B cell (primary cell): ENCODE results near the gene INSR. TPM values are rescaled to one million over a fixed set of nuclear protein-coding genes. Genes with fewer than 3 reads are reported as not detected.

ENCODE experiments used
- ATAC-seq: fragments of 200-7000 bp; cut with Tn5 transposase; one replicate; pipeline ENCODE4 v1.10.0; 2021; ENCODE audit warnings: low read depth, mild to moderate bottlenecking, moderate number of reproducible peaks, moderate library complexity
- CTCF ChIA-PET: fragments of 350-600 bp; sonication (Branson Sonifier 250); formaldehyde crosslinking; loops from one replicate; lab custom pipeline; 2021; ENCODE audit warnings: antibody characterized with exemption, inconsistent platforms; lab: Charles Lee
- POLR2A ChIA-PET: fragments of 350-600 bp; sonication (Branson Sonifier 250); formaldehyde crosslinking; loops from one replicate; lab custom pipeline; 2021; ENCODE audit warnings: antibody characterized with exemption; lab: Charles Lee
- DNase-seq: peaks from one replicate; pipeline ENCODE4 v3.0.0; 2013
- H2AFZ ChIP-seq: 2 replicates; pipeline ENCODE4 v1.6.1; 2012; ENCODE audit warnings: mild to moderate bottlenecking, low read depth, low read length; ENCODE audit not compliant: insufficient read depth, poor library complexity, severe bottlenecking
- H3K27ac ChIP-seq, 2 donors: 1 replicate in 1 of 2; 2 replicates in 1 of 2; pipeline ENCODE4 v1.5.1; 2012 to 2013; ENCODE audit warnings: low read length in 2 of 2, mild to moderate bottlenecking in 2 of 2, moderate library complexity in 1 of 2
- H3K27me3 ChIP-seq, 4 experiments: fragments of 200-600 bp in 1 of 4; sonication (generic) in 1 of 4; replicated peaks in 1 of 4; 1 replicate in 2 of 4; 2 replicates in 2 of 4; pipeline versions ENCODE4 v1.6.1 to v1.7.0; 2013 to 2016; ENCODE audit warnings: low read length in 3 of 4, mild to moderate bottlenecking in 2 of 4, mixed read lengths in 1 of 4, moderate library complexity in 1 of 4; ENCODE audit not compliant: insufficient read depth in 4 of 4, control insufficient read depth in 3 of 4; ENCODE audit errors: control extremely low read depth in 1 of 4
- H3K36me3 ChIP-seq, 2 experiments: replicated peaks in 1 of 2; 1 replicate in 1 of 2; 2 replicates in 1 of 2; pipeline versions ENCODE4 v1.6.1 to v1.7.1; 2013; ENCODE audit warnings: low read length in 1 of 2; ENCODE audit not compliant: insufficient read depth in 2 of 2, control insufficient read depth in 1 of 2; ENCODE audit errors: control extremely low read depth in 1 of 2, extremely low read depth in 1 of 2
- H3K4me1 ChIP-seq, 2 donors: fragments of 200-600 bp in 1 of 2; sonication (generic) in 1 of 2; 1 replicate in 1 of 2; 2 replicates in 1 of 2; pipeline versions ENCODE4 v1.5.1 to v1.6.1; 2013 to 2017; ENCODE audit warnings: low read length in 2 of 2; ENCODE audit not compliant: control insufficient read depth in 2 of 2, insufficient read depth in 2 of 2
- H3K4me2 ChIP-seq: replicated peaks from 2 replicates; pipeline ENCODE3; 2012; ENCODE audit warnings: mild to moderate bottlenecking, low read depth, low read length; ENCODE audit not compliant: poor library complexity, severe bottlenecking
- H3K4me3 ChIP-seq, 5 experiments: fragments of 200-600 bp in 1 of 5; sonication (generic) in 1 of 5; 1 replicate in 3 of 5; 2 replicates in 2 of 5; pipeline versions ENCODE4 v1.5.1 to v1.7.0; 2011 to 2016; ENCODE audit warnings: low read length in 4 of 5, mild to moderate bottlenecking in 4 of 5, low read depth in 2 of 5, control low read depth in 1 of 5, moderate library complexity in 1 of 5; ENCODE audit not compliant: insufficient read depth in 1 of 5; ENCODE audit errors: control extremely low read depth in 1 of 5, extremely low read depth in 1 of 5
- H3K79me2 ChIP-seq: fragments of 200-600 bp; sonication (generic); one replicate; pipeline ENCODE4 v1.6.0; 2016; ENCODE audit warnings: low read length; ENCODE audit not compliant: control insufficient read depth, insufficient read depth
- H3K9ac ChIP-seq: fragments of 200-600 bp; sonication (generic); 2 replicates; pipeline ENCODE4 v1.6.1; 2017; ENCODE audit warnings: mild to moderate bottlenecking, low read length, moderate library complexity
- H3K9me3 ChIP-seq, 3 donors: one replicate each; pipeline versions ENCODE4 v1.6.1 to v1.7.1; 2013; ENCODE audit warnings: low read length in 2 of 3; ENCODE audit not compliant: control insufficient read depth in 2 of 3, insufficient read depth in 1 of 3; ENCODE audit errors: control extremely low read depth in 1 of 3
- H4K20me1 ChIP-seq: 2 replicates; pipeline ENCODE4 v1.6.0; 2012; ENCODE audit warnings: mild to moderate bottlenecking, low read length; ENCODE audit not compliant: insufficient read depth, control insufficient read depth, poor library complexity, severe bottlenecking
- H3K27ac Mint-ChIP-seq: one replicate; pipeline ENCODE4 v1.8.0; 2021; ENCODE audit warnings: mixed read lengths
- H3K27me3 Mint-ChIP-seq: one replicate; pipeline ENCODE4 v1.8.0; 2021; ENCODE audit warnings: mixed read lengths
- H3K4me1 Mint-ChIP-seq: one replicate; pipeline ENCODE4 v1.8.0; 2021; ENCODE audit warnings: mixed read lengths
- H3K4me3 Mint-ChIP-seq: one replicate; pipeline ENCODE4 v1.8.0; 2021; ENCODE audit warnings: mixed read lengths
- H3K9me3 Mint-ChIP-seq: one replicate; pipeline ENCODE4 v1.8.0; 2022; ENCODE audit warnings: mixed read lengths; ENCODE audit not compliant: insufficient read depth
- CTCF ChIP-seq: fragments of 200-600 bp; IDR thresholded peaks from one replicate; pipeline ENCODE4 v1.8.0; 2022; ENCODE audit warnings: antibody characterized with exemption, mild to moderate bottlenecking
- EZH2 ChIP-seq: IDR thresholded peaks from 2 replicates; pipeline ENCODE4 v1.6.1; 2012; ENCODE audit warnings: borderline replicate concordance, low read depth, mild to moderate bottlenecking, moderate library complexity, low read length; ENCODE audit not compliant: insufficient read depth, poor library complexity, severe bottlenecking
- WGBS: methylation state at CpG from one replicate; pipeline ENCODE4 v1.1.5; 2013; ENCODE audit warnings: missing lambda C conversion rate; ENCODE audit not compliant: insufficient coverage; 5-methylcytosine and 5-hydroxymethylcytosine counted together
- intact Hi-C: fragments of 100-400 bp; cut with micrococcal nuclease; formaldehyde crosslinking; loops from one replicate; pipeline ENCODE4 v1.10.0; 2022
- polyA plus RNA-seq: library from polyadenylated mRNA; depleted of rRNA; stranded (reverse); fragments of >200 nt; gene quantifications from 2 replicates; pipeline ENCODE4 v1.2.3, GENCODE V29; 2012
- total RNA-seq, 2 donors: library from RNA; stranded (reverse); fragments of 120-200 nt in 1 of 2; gene quantifications; 1 replicate in 1 of 2; 2 replicates in 1 of 2; pipeline versions ENCODE4 v1.2.3 to v1.2.4, GENCODE V29; 2013 to 2022

INSR gene
- total and polyA plus RNA-seq, 2 donors (not counting 1 experiment from before 2014, with no cell fraction given) = 1.4 to 6.3 TPM

DNA sequence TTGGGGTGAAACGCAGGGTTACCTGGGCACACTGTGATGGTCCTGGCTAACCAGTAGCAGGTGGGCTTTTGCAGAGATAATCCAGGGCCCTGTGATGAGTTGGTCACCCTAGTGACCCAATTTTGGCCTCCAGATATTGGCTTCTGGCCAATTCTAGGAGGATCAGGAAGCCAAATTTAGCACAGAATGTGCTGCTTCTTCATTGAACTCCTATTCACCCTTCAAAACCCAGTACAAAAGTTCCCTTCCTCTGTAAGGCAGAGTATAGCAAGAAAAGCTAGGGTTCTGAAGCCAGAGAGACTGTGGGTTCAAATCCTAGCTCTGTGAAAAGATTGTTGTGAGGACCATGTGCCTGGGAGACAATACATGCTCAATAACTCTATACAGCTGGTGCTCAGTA is 70.8 kb downstream of the INSR start:
- Histone ChIP-seq H2AFZ (no peak overlapping the region), H4K20me1 (no peaks in the 10 kb centered on the region), H3K9me3 (no peaks in the 10 kb centered on the region), H3K27ac (no peak overlapping the region), H3K27me3 (no peaks in the 10 kb centered on the region), H3K79me2 (peaks cover 6% of the 10 kb centered on the region), H3K4me3 (no peak overlapping the region), H3K9ac (no peak overlapping the region), H3K4me1 (no peaks in the 10 kb centered on the region), H3K36me3 (no peaks in the 10 kb centered on the region), H3K4me2 (no peak overlapping the region)
- H3K27me3 Mint-ChIP-seq = peaks cover 14% of the 10 kb centered on the region
- WGBS = 92% methylated on average over 1 of the region's 1 CpG
- no peak for ATAC-seq
- ChIA-PET CTCF (interaction anchor here (0.9 kb wide), 1 partner anchor 74 kb away, joined by 3 read pairs; no protein-coding TSS in a partner anchor), POLR2A (no interaction called here)
- no peak overlapping the region for H3K4me3 Mint-ChIP-seq
- H3K9me3 Mint-ChIP-seq = no peaks in the 10 kb centered on the region
- TF ChIP-seq CTCF (no peak), EZH2 (no peak)
- intact Hi-C loops = no loop called here
- no peak overlapping the region for H3K27ac Mint-ChIP-seq
- H3K4me1 Mint-ChIP-seq = no peaks in the 10 kb centered on the region
- DNase-seq = no peak

DNA sequence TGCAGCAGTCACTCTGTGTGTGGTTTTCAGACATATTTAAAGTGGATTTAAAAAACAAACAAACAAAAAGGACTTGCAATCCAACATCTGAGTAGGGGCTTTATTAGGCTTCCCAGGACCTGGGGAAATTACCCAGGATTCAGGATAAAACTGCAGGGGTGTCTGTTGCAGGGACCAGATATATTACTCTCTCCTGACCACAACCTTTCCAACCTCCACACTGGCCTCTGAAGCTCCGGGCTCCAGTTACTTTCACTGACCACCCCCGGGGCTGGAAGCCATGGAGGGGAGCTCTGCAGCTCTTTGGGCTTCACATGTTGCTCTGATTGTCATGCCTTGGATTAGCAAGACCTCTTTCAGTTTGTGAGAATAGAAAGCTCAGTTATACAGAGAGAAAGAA is 75.2 kb downstream of the INSR start:
- H3K9ac ChIP-seq = no peak overlapping the region
- intact Hi-C loops = no loop called here
- POLR2A ChIA-PET = no interaction called here
- H3K36me3 ChIP-seq = no peaks in the 10 kb centered on the region
- CTCF ChIA-PET = no interaction called here
- no peak for TF ChIP-seq CTCF
- TF ChIP-seq EZH2 = no peak
- no peak overlapping the region for H2AFZ ChIP-seq
- Mint-ChIP-seq H3K4me1 (peaks cover 4% of the 10 kb centered on the region), H3K4me3 (no peak overlapping the region), H3K27me3 (no peaks in the 10 kb centered on the region), H3K9me3 (no peaks in the 10 kb centered on the region), H3K27ac (no peak overlapping the region)
- no peak overlapping the region for H3K4me2 ChIP-seq
- no peaks in the 10 kb centered on the region for H3K27me3 ChIP-seq
- WGBS = no CpG with 5 or more reads among the region's 2 CpGs
- H3K9me3 ChIP-seq = no peaks in the 10 kb centered on the region
- no peak for DNase-seq
- no peaks in the 10 kb centered on the region for H4K20me1 ChIP-seq
- no peak overlapping the region for H3K27ac ChIP-seq
- no peak overlapping the region for H3K4me3 ChIP-seq
- no peaks in the 10 kb centered on the region for H3K4me1 ChIP-seq
- H3K79me2 ChIP-seq = peaks cover 3% of the 10 kb centered on the region
- no peak for ATAC-seq
